NCI-H146 treated with DMSO at 0.1 percent for 48 hours (cell line): ENCODE measurements around the gene PDSS2.
A peak's percentile ranks its signal among the peaks of the same experiment; 100 is the strongest.
"Not testable (repeated sequence)": the region's sequence is repeated elsewhere in the genome, so short reads cannot be mapped to it uniquely, and the experiment has no call there.

ENCODE experiments used
- DNase-seq: peaks from one replicate; lab custom pipeline; 2025; ENCODE audit not compliant: unreplicated experiment; lab: John Stamatoyannopoulos, UW

Gene PDSS2

DNA sequence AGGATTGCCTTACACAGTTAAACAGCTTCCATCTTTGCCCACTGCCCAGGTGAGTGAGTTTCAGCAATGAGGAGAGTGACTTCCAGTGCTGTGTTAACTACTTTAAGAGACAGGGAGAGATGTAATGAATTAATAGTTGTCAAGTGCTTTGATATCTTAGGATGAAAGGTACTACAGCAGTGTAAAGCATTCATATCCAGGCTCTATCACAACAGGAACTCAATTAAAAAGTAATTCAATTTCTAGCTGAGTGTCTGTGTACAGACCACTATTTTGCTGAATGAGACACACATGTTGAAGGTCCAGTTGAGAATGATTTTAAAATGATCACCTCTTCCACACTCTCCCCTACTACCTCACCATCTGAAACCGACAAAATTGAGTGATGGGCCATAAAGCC lies 273.3 kb downstream of the PDSS2 start:
- DNase-seq, result no peak

- peak; percentile 47 for DNase-seq
Measured at GRCh38 chr6:107185391-107185970, 273.9 kb downstream of the PDSS2 start.

GRCh38 chr6:107184435-107184834 lies 274.9 kb downstream of the PDSS2 start:
- DNase-seq, result no peak

DNA sequence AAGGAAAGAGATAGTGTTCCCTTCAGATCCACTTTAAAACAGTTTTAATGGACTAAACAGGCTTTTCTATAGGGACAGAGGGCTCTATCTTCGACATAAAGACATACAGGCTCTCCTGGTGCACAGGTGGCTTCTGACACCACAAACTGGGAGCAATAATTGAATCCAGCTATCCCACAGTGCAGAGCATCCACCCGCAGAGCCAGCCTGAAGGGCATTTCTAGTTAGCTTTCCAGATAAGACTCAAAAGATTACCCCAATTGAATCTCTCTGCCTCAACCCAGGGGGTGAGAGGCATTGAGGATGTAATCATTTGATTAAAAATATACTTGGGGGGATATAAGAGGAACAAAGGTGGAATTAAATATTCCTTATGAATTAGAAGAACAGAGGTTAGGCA lies 279.3 kb downstream of the PDSS2 start:
- DNase-seq, result no peak

- peak; percentile 28 for DNase-seq
Measured at GRCh38 chr6:107179004-107179403, 280.4 kb downstream of the PDSS2 start.

- no peak for DNase-seq
Measured at GRCh38 chr6:107173779-107174178, 285.6 kb downstream of the PDSS2 start.

- DNase-seq, result no peak
Measured at GRCh38 chr6:107171513-107171912, 287.9 kb downstream of the PDSS2 start.

GRCh38 chr6:107164299-107164698 lies 295.1 kb downstream of the PDSS2 start:
- DNase-seq, result not testable (repeated sequence)

GRCh38 chr6:107161521-107161920 lies 297.8 kb downstream of the PDSS2 start:
- DNase-seq, result no peak

DNA sequence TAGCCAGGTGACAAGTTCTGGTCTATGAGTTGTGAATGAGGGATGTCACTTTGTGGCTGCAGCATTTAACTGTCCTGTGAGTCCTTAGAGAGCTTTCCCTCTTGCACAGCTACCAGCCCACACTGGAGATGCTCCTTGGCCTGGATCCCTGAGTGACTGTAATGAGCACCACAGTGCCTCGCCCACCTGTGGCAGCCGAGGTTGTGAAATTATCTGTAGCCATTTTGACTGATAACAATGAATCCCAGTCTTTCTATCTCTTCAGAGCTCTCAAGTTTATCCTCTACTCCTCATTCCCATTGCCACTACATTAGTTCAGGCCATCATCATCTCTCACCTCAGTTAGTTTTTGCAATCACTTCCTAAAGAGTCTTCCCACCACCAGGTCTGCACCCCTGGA lies 302.7 kb downstream of the PDSS2 start:
- no peak for DNase-seq

DNA sequence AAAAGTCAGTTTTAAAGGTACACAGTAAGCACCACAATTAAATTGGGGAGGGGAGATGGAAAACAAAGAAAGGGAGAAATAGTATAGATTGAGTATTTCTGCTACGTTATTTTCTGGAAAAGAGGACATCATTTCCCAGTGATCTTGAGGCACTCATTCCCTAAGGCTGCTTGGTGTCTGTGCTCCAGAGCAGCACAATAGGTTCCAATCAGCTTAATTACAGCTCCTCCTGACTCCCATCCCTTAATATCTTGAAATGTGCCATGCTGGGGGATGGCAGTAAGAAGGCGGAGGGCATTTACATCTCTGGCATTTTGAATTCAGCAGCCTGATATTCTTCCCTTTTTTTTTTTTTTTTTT lies 304.6 kb downstream of the PDSS2 start:
- no peak for DNase-seq

GRCh38 chr6:107154131-107154800 lies 305.1 kb downstream of the PDSS2 start:
- DNase-seq, result peak; percentile 91

DNA sequence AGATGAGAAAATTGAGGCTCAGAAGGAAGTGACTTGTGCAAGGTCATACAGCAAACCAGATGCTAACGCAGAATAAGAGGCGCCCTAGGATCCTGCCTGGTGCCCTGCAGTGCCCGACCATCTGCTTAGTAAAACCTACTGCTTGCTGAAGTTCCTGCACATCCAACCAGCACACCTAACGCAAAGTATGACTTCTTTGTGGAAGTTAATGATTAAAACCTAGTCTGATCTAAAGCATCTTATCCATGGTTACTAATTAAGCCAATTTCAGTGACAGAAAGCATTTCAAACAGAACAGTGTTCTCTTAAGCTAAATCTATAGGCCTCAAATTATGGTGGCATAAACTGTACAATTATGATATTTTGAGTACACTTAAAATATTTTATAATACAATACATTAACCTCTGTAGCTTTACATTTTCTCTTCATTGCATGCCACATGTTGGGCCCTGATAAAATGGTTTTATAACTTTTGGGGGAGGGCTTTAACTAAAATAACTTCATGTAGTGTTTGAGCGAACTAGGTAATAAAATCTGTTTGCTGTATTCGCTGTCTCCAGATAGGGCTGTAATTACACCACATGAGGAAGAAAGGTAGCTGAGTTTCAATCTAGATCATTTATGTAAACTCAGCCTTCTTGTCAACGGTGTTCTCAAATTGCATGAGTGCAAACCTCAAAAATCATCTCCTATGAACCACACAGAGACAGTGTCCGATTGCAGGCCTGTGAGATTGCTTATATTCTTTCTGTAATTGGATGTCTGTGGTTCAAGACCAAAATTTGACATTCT lies 306.5 kb downstream of the PDSS2 start:
- peak; percentile 48 for DNase-seq

- DNase-seq, result no peak
Measured at GRCh38 chr6:107144666-107145065, 314.7 kb downstream of the PDSS2 start.

DNA sequence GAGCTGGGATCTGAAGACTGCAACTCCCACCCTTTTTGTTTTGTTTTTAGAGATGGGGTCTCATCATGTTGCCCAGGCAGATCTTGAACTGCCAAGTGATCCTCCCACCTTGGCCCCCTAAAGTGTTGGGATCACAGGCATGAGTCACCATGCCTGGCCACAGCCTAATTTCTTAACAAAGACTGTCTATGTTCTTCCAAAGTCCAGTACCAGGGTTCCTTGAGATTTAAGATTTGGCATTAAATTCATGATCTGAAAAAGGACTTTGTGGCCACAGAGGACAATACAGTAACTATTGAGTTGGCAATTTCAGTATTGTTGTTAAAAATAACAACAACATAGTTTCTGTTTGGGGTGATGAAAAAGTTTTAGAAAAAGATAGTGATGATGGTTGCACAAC lies 315.4 kb downstream of the PDSS2 start:
- no peak for DNase-seq

- no peak for DNase-seq
Measured at GRCh38 chr6:107140581-107140980, 318.8 kb downstream of the PDSS2 start.

GRCh38 chr6:107136324-107136723 lies 323.0 kb downstream of the PDSS2 start:
- DNase-seq, result not testable (repeated sequence)

GRCh38 chr6:107135048-107135680 lies 324.2 kb downstream of the PDSS2 start:
- DNase-seq, result not testable (repeated sequence)

DNA sequence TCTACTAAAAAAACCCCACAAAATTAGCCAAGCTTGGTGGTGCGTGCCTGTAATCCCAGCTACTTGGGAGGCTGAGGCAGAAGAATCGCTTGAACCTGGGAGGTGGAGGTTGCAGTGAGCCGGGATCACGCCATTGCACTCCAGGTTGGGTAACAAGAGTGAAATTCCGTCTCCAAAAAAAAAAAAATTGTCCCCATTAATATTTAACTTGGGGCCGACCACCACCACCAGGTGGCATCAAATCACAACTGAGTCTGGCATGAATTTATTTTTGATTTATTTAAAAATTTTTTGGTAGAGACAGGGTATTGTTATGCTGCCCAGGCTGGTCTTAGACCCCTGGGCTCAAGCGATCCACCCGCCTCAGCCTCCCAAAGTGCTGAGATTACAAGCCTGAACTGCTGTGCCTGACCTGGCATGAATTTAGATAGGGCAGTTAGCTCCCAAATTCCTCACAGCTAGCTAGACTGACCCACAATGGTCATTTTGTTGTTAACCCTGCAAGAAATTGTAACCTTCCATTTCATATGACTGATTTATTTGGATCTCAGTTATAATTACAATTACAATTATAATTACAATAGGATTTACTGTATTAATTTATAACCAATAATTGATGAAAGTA lies 326.9 kb downstream of the PDSS2 start:
- DNase-seq, result no peak

- no peak for DNase-seq
Measured at GRCh38 chr6:107129370-107129925, 329.9 kb downstream of the PDSS2 start.

- DNase-seq, result no peak
Measured at GRCh38 chr6:107128577-107128976, 330.8 kb downstream of the PDSS2 start.
